CD8-positive, alpha-beta memory T cell (primary cell): ENCODE measurements around the gene IGFALS. TPM values are rescaled to one million over a fixed set of nuclear protein-coding genes. Genes with fewer than 3 reads are reported as not detected.

ENCODE experiments used
- CTCF ChIA-PET: fragments of 350-600 bp; sonication (Branson Sonifier 250); formaldehyde crosslinking; loops from one replicate; lab custom pipeline; 2021; ENCODE audit warnings: antibody characterized with exemption; lab: Charles Lee
- POLR2A ChIA-PET: fragments of 350-600 bp; sonication (Branson Sonifier 250); formaldehyde crosslinking; loops from one replicate; lab custom pipeline; 2021; ENCODE audit warnings: antibody characterized with exemption; lab: Charles Lee
- DNase-seq, 5 donors: peaks; one replicate each; pipeline versions ENCODE4 v3.0.0 to v3.0.0-alpha.2; 2020 to 2022; ENCODE audit warnings: mixed read lengths in 1 of 5
- H3K27ac ChIP-seq: one replicate; pipeline ENCODE4 v1.7.0; 2013; ENCODE audit warnings: low read depth, mild to moderate bottlenecking, low read length, moderate library complexity
- H3K27me3 ChIP-seq: 2 replicates; pipeline ENCODE4 v1.7.0; 2013; ENCODE audit warnings: low read length, mild to moderate bottlenecking; ENCODE audit not compliant: insufficient read depth, poor library complexity, severe bottlenecking
- H3K36me3 ChIP-seq: 2 replicates; pipeline ENCODE4 v1.7.0; 2013; ENCODE audit warnings: mild to moderate bottlenecking, low read length, moderate library complexity; ENCODE audit not compliant: insufficient read depth
- H3K4me1 ChIP-seq: 2 replicates; pipeline ENCODE4 v1.7.0; 2013; ENCODE audit warnings: mild to moderate bottlenecking, low read length, moderate library complexity; ENCODE audit not compliant: insufficient read depth
- H3K4me3 ChIP-seq: 2 replicates; pipeline ENCODE4 v1.7.0; 2013; ENCODE audit warnings: mild to moderate bottlenecking, low read length
- H3K9me3 ChIP-seq: 2 replicates; pipeline ENCODE4 v1.7.0; 2013; ENCODE audit warnings: mild to moderate bottlenecking, low read length
- H3K27ac Mint-ChIP-seq, 8 donors: one replicate each; pipeline ENCODE4 v1.8.0; 2020 to 2021; ENCODE audit warnings: mixed read lengths in 8 of 8, mild to moderate bottlenecking in 6 of 8, inconsistent platforms in 3 of 8, moderate library complexity in 3 of 8
- H3K27me3 Mint-ChIP-seq, 2 donors: one replicate each; pipeline ENCODE4 v1.8.0; 2020 to 2021; ENCODE audit warnings: mixed read lengths in 2 of 2, mild to moderate bottlenecking in 1 of 2, moderate library complexity in 1 of 2
- H3K36me3 Mint-ChIP-seq, 3 donors: one replicate each; pipeline ENCODE4 v1.8.0; 2020 to 2021; ENCODE audit warnings: mixed read lengths in 3 of 3, inconsistent platforms in 1 of 3, mild to moderate bottlenecking in 1 of 3
- H3K4me1 Mint-ChIP-seq, 3 donors: one replicate each; pipeline ENCODE4 v1.8.0; 2020 to 2021; ENCODE audit warnings: mixed read lengths in 3 of 3, inconsistent platforms in 1 of 3, mild to moderate bottlenecking in 1 of 3
- H3K4me3 Mint-ChIP-seq, 7 donors: one replicate each; pipeline ENCODE4 v1.8.0; 2020 to 2021; ENCODE audit warnings: mixed read lengths in 7 of 7, mild to moderate bottlenecking in 6 of 7, moderate library complexity in 4 of 7, inconsistent platforms in 2 of 7
- H3K9me3 Mint-ChIP-seq, 5 donors: one replicate each; pipeline ENCODE4 v1.8.0; 2020 to 2022; ENCODE audit warnings: mixed read lengths in 5 of 5, mild to moderate bottlenecking in 3 of 5, moderate library complexity in 2 of 5, inconsistent platforms in 1 of 5
- polyA plus RNA-seq: library from polyadenylated mRNA; unstranded; fragments of 300-500 nt; fragmentation: Illumina TruSeq; gene quantifications from one replicate; pipeline ENCODE4 v1.2.3, GENCODE V29; 2021
- total RNA-seq, 2 experiments: library from RNA; stranded (reverse); gene quantifications; one replicate each; pipeline ENCODE4 v1.2.3, GENCODE V29; 2021

Gene IGFALS
- total and polyA plus RNA-seq, 3 experiments from 2014 or later, result not detected

GRCh38 chr16:1786242-1787055 lies 7.1 kb downstream of the IGFALS start:
- peaks cover 23% of the 10 kb centered on the region for H3K4me1 ChIP-seq
- ChIA-PET POLR2A (no interaction called here), CTCF (no interaction called here)
- no peaks in the 10 kb centered on the region for H3K9me3 Mint-ChIP-seq
- H3K36me3 ChIP-seq, result peaks cover 9% of the 10 kb centered on the region
- H3K9me3 ChIP-seq, result no peaks in the 10 kb centered on the region
- no peak overlapping the region for H3K27ac Mint-ChIP-seq
- H3K27ac ChIP-seq, result no peak overlapping the region
- peaks cover 20 to 43% (median 21%) of the 10 kb centered on the region in 3 donors for H3K4me1 Mint-ChIP-seq
- no peak overlapping the region for H3K4me3 ChIP-seq
- H3K4me3 Mint-ChIP-seq, result no peak overlapping the region
- H3K27me3 Mint-ChIP-seq, result peaks cover 0 to 2% of the 10 kb centered on the region in 2 donors
- no peaks in the 10 kb centered on the region for H3K27me3 ChIP-seq
- no peak for DNase-seq
- peaks cover 0 to 46% (median 3%) of the 10 kb centered on the region in 3 donors for H3K36me3 Mint-ChIP-seq

- Histone ChIP-seq H3K4me3 (no peak overlapping the region), H3K27me3 (no peaks in the 10 kb centered on the region), H3K27ac (no peak overlapping the region), H3K9me3 (no peaks in the 10 kb centered on the region), H3K4me1 (peaks cover 29% of the 10 kb centered on the region), H3K36me3 (peaks cover 9% of the 10 kb centered on the region)
- H3K27ac Mint-ChIP-seq, result no peak overlapping the region
- no peak overlapping the region for H3K4me3 Mint-ChIP-seq
- peaks cover 20 to 49% (median 26%) of the 10 kb centered on the region in 3 donors for H3K4me1 Mint-ChIP-seq
- ChIA-PET CTCF (no interaction called here), POLR2A (no interaction called here)
- H3K36me3 Mint-ChIP-seq, result peaks cover 0 to 46% (median 3%) of the 10 kb centered on the region in 3 donors
- DNase-seq, result no peak
- peaks cover 0 to 2% of the 10 kb centered on the region in 2 donors for H3K27me3 Mint-ChIP-seq
- H3K9me3 Mint-ChIP-seq, result no peaks in the 10 kb centered on the region
Measured at GRCh38 chr16:1785846-1786170, 7.7 kb downstream of the IGFALS start.

- Histone ChIP-seq H3K9me3 (no peaks in the 10 kb centered on the region), H3K4me3 (no peak overlapping the region), H3K4me1 (peaks cover 35% of the 10 kb centered on the region), H3K27me3 (no peaks in the 10 kb centered on the region), H3K27ac (no peak overlapping the region), H3K36me3 (peaks cover 9% of the 10 kb centered on the region)
- ChIA-PET POLR2A (no interaction called here), CTCF (interaction anchor here (1.6 to 3.5 kb wide), 2 partner anchors 12 to 29 kb away, joined by 3 to 24 read pairs; partner anchors contain the start of genes EME2 and MRPS34)
- Mint-ChIP-seq H3K9me3 (no peaks in the 10 kb centered on the region), H3K27ac (peak overlapping the region in 2 of 8 donors; percentile 43 to 81), H3K4me1 (peaks cover 20 to 52% (median 26%) of the 10 kb centered on the region in 3 donors), H3K4me3 (peak overlapping the region in 6 of 7 donors; percentile 43 to 84 (median 66)), H3K36me3 (peaks cover 0 to 47% (median 3%) of the 10 kb centered on the region in 3 donors), H3K27me3 (peaks cover 0 to 2% of the 10 kb centered on the region in 2 donors)
- no peak for DNase-seq
Measured at GRCh38 chr16:1784977-1785845, 8.3 kb downstream of the IGFALS start.

- peak; percentile 98 to 99 (median 98) for DNase-seq
- H3K4me1 ChIP-seq, result peaks cover 35% of the 10 kb centered on the region
- H3K36me3 ChIP-seq, result peaks cover 9% of the 10 kb centered on the region
- POLR2A ChIA-PET, result interaction anchor here (0.5 to 3.1 kb wide), 19 partner anchors 9 to 432 kb away, joined by 3 to 52 read pairs (median 7); partner anchors contain the start of genes EME2, FAHD1, HAGH and JPT2
- CTCF ChIA-PET, result interaction anchor here (0.8 to 3.5 kb wide), 12 partner anchors 9 to 362 kb away, joined by 3 to 24 read pairs (median 4); partner anchors contain the start of genes EME2, FAHD1, HAGH and MAPK8IP3
- H3K36me3 Mint-ChIP-seq, result peaks cover 0 to 46% (median 0%) of the 10 kb centered on the region in 3 donors
- peaks cover 0 to 2% of the 10 kb centered on the region in 2 donors for H3K27me3 Mint-ChIP-seq
- H3K4me3 ChIP-seq, result peak within 1 kb of the TSS; percentile 82
- no peaks in the 10 kb centered on the region for H3K9me3 ChIP-seq
- H3K27ac ChIP-seq, result peak within 1 kb of the TSS; percentile 86
- H3K27ac Mint-ChIP-seq, result peak within 1 kb of the TSS; percentile 87 to 97 (median 92)
- H3K4me3 Mint-ChIP-seq, result peak within 1 kb of the TSS; percentile 89 to 96 (median 92)
- peaks cover 18 to 53% (median 26%) of the 10 kb centered on the region in 3 donors for H3K4me1 Mint-ChIP-seq
- no peaks in the 10 kb centered on the region for H3K9me3 Mint-ChIP-seq
- H3K27me3 ChIP-seq, result no peaks in the 10 kb centered on the region
Measured at GRCh38 chr16:1782408-1783264, 10.9 kb downstream of the IGFALS start, which contains the start of the genes NUBP2 and SPSB3. Gene NUBP2, plus strand, starts transcription at chr16:1782960. Its CDS starts 61 bp downstream, at chr16:1783021. Gene SPSB3, minus strand, starts transcription at chr16:1782571. Its CDS starts 1,088 bp downstream, at chr16:1781483.

- CTCF ChIA-PET, result interaction anchor here (0.8 to 3.5 kb wide), 10 partner anchors 9 to 183 kb away, joined by 3 to 24 read pairs (median 6); partner anchors contain the start of genes EME2, MAPK8IP3, MRPS34 and RPS2
- H3K4me3 ChIP-seq, result peak overlapping the region; percentile 82
- Mint-ChIP-seq H3K4me3 (peak overlapping the region; percentile 80 to 95 (median 92)), H3K9me3 (no peaks in the 10 kb centered on the region), H3K36me3 (peaks cover 0 to 46% (median 0%) of the 10 kb centered on the region in 3 donors), H3K27me3 (peaks cover 0 to 2% of the 10 kb centered on the region in 2 donors), H3K4me1 (peaks cover 18 to 51% (median 26%) of the 10 kb centered on the region in 3 donors), H3K27ac (peak overlapping the region; percentile 65 to 96 (median 86))
- DNase-seq, result peak in 2 of 5 donors; percentile 24 to 35
- H3K27me3 ChIP-seq, result no peaks in the 10 kb centered on the region
- no peaks in the 10 kb centered on the region for H3K9me3 ChIP-seq
- peaks cover 35% of the 10 kb centered on the region for H3K4me1 ChIP-seq
- POLR2A ChIA-PET, result interaction anchor here (0.8 to 3.1 kb wide), 16 partner anchors 9 to 432 kb away, joined by 3 to 52 read pairs (median 8); partner anchors contain the start of genes EME2, FAHD1, HAGH and JPT2
- peak overlapping the region; percentile 86 for H3K27ac ChIP-seq
- peaks cover 1% of the 10 kb centered on the region for H3K36me3 ChIP-seq
Measured at GRCh38 chr16:1781758-1782407, 11.6 kb downstream of the IGFALS start.

GRCh38 chr16:1781254-1781653 lies 12.3 kb downstream of the IGFALS start:
- Histone ChIP-seq H3K4me1 (peaks cover 35% of the 10 kb centered on the region), H3K36me3 (no peaks in the 10 kb centered on the region), H3K27ac (peak overlapping the region; percentile 86), H3K4me3 (peak overlapping the region; percentile 82), H3K27me3 (no peaks in the 10 kb centered on the region), H3K9me3 (no peaks in the 10 kb centered on the region)
- Mint-ChIP-seq H3K9me3 (no peaks in the 10 kb centered on the region), H3K27ac (peak overlapping the region; percentile 65 to 96 (median 86)), H3K4me3 (peak overlapping the region; percentile 73 to 92 (median 84)), H3K27me3 (peaks cover 0 to 2% of the 10 kb centered on the region in 2 donors), H3K4me1 (peaks cover 18 to 48% (median 26%) of the 10 kb centered on the region in 3 donors), H3K36me3 (peaks cover 0 to 47% (median 0%) of the 10 kb centered on the region in 3 donors)
- DNase-seq, result no peak
- ChIA-PET POLR2A (interaction anchor here (1.1 to 3.1 kb wide), 6 partner anchors 9 to 433 kb away, joined by 3 to 52 read pairs (median 10); partner anchors contain the start of genes EME2, FAHD1, HAGH and JPT2), CTCF (interaction anchor here (1.7 to 3.5 kb wide), 2 partner anchors 8 to 184 kb away, joined by 8 to 24 read pairs; partner anchors contain the start of genes EME2, MRPS34 and RPS2)
